SJCRH30 (cell line): ENCODE data around the gene GALC. TPM values are rescaled to one million over a fixed set of nuclear protein-coding genes. Genes with fewer than 3 reads are reported as not detected.

Experiments
- DNase-seq, 2 experiments: peaks; one replicate each; pipeline ENCODE4 v3.0.0-alpha.2; 2015 to 2020
- H3K27ac ChIP-seq: fragments of 250-450 bp; sonication (Bioruptor Pico); 2 replicates; pipeline ENCODE4 v1.5.1; 2020; ENCODE audit warnings: mild to moderate bottlenecking, moderate library complexity
- H3K27me3 ChIP-seq: fragments of 250-450 bp; sonication (Bioruptor Pico); 2 replicates; pipeline ENCODE4 v1.5.1; 2020; ENCODE audit warnings: mild to moderate bottlenecking, moderate library complexity
- H3K36me3 ChIP-seq: fragments of 250-450 bp; sonication (Bioruptor Pico); 2 replicates; pipeline ENCODE4 v1.5.1; 2020; ENCODE audit warnings: mild to moderate bottlenecking, moderate library complexity
- H3K4me1 ChIP-seq: fragments of 250-450 bp; sonication (Bioruptor Pico); 2 replicates; pipeline ENCODE4 v1.5.1; 2020; ENCODE audit warnings: mild to moderate bottlenecking, moderate library complexity
- H3K4me3 ChIP-seq: fragments of 250-450 bp; sonication (Bioruptor Pico); 2 replicates; pipeline ENCODE4 v1.5.1; 2020; ENCODE audit warnings: mild to moderate bottlenecking, moderate library complexity
- H3K9me3 ChIP-seq: fragments of 250-450 bp; sonication (Bioruptor Pico); replicated peaks from 2 replicates; pipeline ENCODE4 v1.5.1; 2020; ENCODE audit warnings: mild to moderate bottlenecking, moderate library complexity
- total RNA-seq: library from RNA; depleted of rRNA; stranded (reverse); fragments of >200 nt; shearing (Covaris generic); gene quantifications from 2 replicates; pipeline ENCODE4 v1.2.3, GENCODE V29; 2014

The GALC gene
- total RNA-seq, 1 experiment from 2014 or later = 1.8 TPM

GRCh38 chr14:87952307-87953094 is 40.5 kb downstream of the GALC start:
- Histone ChIP-seq H3K9me3 (no peaks in the 10 kb centered on the region), H3K36me3 (no peaks in the 10 kb centered on the region), H3K27ac (no peak overlapping the region), H3K27me3 (no peaks in the 10 kb centered on the region), H3K4me1 (peaks cover 6% of the 10 kb centered on the region; the same call in 1 of the 2 replicates), H3K4me3 (no peak overlapping the region)
- DNase-seq = peak in 1 of 2 experiments; percentile 13

- Histone ChIP-seq H3K4me3 (no peak overlapping the region), H3K4me1 (no peaks in the 10 kb centered on the region), H3K27me3 (no peaks in the 10 kb centered on the region), H3K36me3 (no peaks in the 10 kb centered on the region), H3K27ac (no peak overlapping the region), H3K9me3 (no peaks in the 10 kb centered on the region)
- DNase-seq = peak in 1 of 2 experiments; percentile 65
These were observed 47.9 kb downstream of the GALC start for GRCh38 chr14:87944987-87945604.

GRCh38 chr14:87940894-87941293 is 52.1 kb downstream of the GALC start:
- Histone ChIP-seq H3K36me3 (no peaks in the 10 kb centered on the region), H3K4me3 (no peak overlapping the region), H3K27me3 (no peaks in the 10 kb centered on the region), H3K4me1 (no peaks in the 10 kb centered on the region), H3K9me3 (no peaks in the 10 kb centered on the region), H3K27ac (no peak overlapping the region)
- no peak for DNase-seq

- no peaks in the 10 kb centered on the region for H3K27me3 ChIP-seq
- no peak overlapping the region for H3K4me3 ChIP-seq
- no peaks in the 10 kb centered on the region for H3K4me1 ChIP-seq
- no peak for DNase-seq
- H3K27ac ChIP-seq = no peak overlapping the region
- no peaks in the 10 kb centered on the region for H3K9me3 ChIP-seq
- H3K36me3 ChIP-seq = no peaks in the 10 kb centered on the region
These were observed 52.6 kb downstream of the GALC start for GRCh38 chr14:87940382-87940781.

GRCh38 chr14:87935886-87936285 is 57.1 kb downstream of the GALC start:
- H3K27ac ChIP-seq = no peak overlapping the region

GRCh38 chr14:87935081-87935828 is 57.7 kb downstream of the GALC start:
- DNase-seq = no peak
- H3K27me3 ChIP-seq = no peaks in the 10 kb centered on the region
- H3K4me1 ChIP-seq = no peaks in the 10 kb centered on the region
- H3K9me3 ChIP-seq = no peaks in the 10 kb centered on the region
- no peak overlapping the region for H3K4me3 ChIP-seq
- H3K36me3 ChIP-seq = no peaks in the 10 kb centered on the region
- H3K27ac ChIP-seq = no peak overlapping the region

More at GRCh38 chr14:87935886-87936285, 57.1 kb downstream of the GALC start:
- no peaks in the 10 kb centered on the region for H3K9me3 ChIP-seq
- H3K36me3 ChIP-seq = no peaks in the 10 kb centered on the region
- no peaks in the 10 kb centered on the region for H3K27me3 ChIP-seq
- no peak for DNase-seq
- no peaks in the 10 kb centered on the region for H3K4me1 ChIP-seq
- no peak overlapping the region for H3K4me3 ChIP-seq

GRCh38 chr14:87934185-87934584 is 58.8 kb downstream of the GALC start:
- Histone ChIP-seq H3K9me3 (no peaks in the 10 kb centered on the region), H3K4me1 (no peaks in the 10 kb centered on the region), H3K27me3 (no peaks in the 10 kb centered on the region), H3K4me3 (no peak overlapping the region), H3K27ac (no peak overlapping the region), H3K36me3 (no peaks in the 10 kb centered on the region)
- no peak for DNase-seq

GRCh38 chr14:87916886-87917275 is 76.1 kb downstream of the GALC start:
- H3K9me3 ChIP-seq = no peaks in the 10 kb centered on the region
- H3K27me3 ChIP-seq = no peaks in the 10 kb centered on the region
- H3K36me3 ChIP-seq = no peaks in the 10 kb centered on the region
- DNase-seq = no peak
- H3K27ac ChIP-seq = no peak overlapping the region
- no peak overlapping the region for H3K4me3 ChIP-seq
- no peaks in the 10 kb centered on the region for H3K4me1 ChIP-seq

- H3K4me1 ChIP-seq = no peaks in the 10 kb centered on the region
- no peaks in the 10 kb centered on the region for H3K36me3 ChIP-seq
- no peak overlapping the region for H3K4me3 ChIP-seq
- DNase-seq = no peak
- H3K9me3 ChIP-seq = no peaks in the 10 kb centered on the region
- no peaks in the 10 kb centered on the region for H3K27me3 ChIP-seq
- H3K27ac ChIP-seq = no peak overlapping the region
These were observed 76.7 kb downstream of the GALC start for GRCh38 chr14:87916103-87916885.

GRCh38 chr14:87908550-87908949 is 84.4 kb downstream of the GALC start:
- H3K4me3 ChIP-seq = no peak overlapping the region
- no peaks in the 10 kb centered on the region for H3K4me1 ChIP-seq
- H3K27me3 ChIP-seq = no peaks in the 10 kb centered on the region
- no peaks in the 10 kb centered on the region for H3K36me3 ChIP-seq
- no peak overlapping the region for H3K27ac ChIP-seq
- no peak for DNase-seq
- H3K9me3 ChIP-seq = no peaks in the 10 kb centered on the region

GRCh38 chr14:87901652-87902051 is 91.3 kb downstream of the GALC start:
- Histone ChIP-seq H3K9me3 (no peaks in the 10 kb centered on the region), H3K27me3 (no peaks in the 10 kb centered on the region; the same call in 1 of the 2 replicates), H3K4me1 (no peaks in the 10 kb centered on the region), H3K36me3 (no peaks in the 10 kb centered on the region), H3K4me3 (no peak overlapping the region), H3K27ac (no peak overlapping the region)
- no peak for DNase-seq

GRCh38 chr14:87901236-87901635 is 91.7 kb downstream of the GALC start:
- no peak overlapping the region for H3K4me3 ChIP-seq
- no peaks in the 10 kb centered on the region for H3K9me3 ChIP-seq
- H3K36me3 ChIP-seq = no peaks in the 10 kb centered on the region
- DNase-seq = no peak
- H3K27ac ChIP-seq = no peak overlapping the region
- no peaks in the 10 kb centered on the region for H3K4me1 ChIP-seq
- no peaks in the 10 kb centered on the region; the same call in 1 of the 2 replicates for H3K27me3 ChIP-seq

GRCh38 chr14:87899228-87899627 is 93.8 kb downstream of the GALC start:
- H3K36me3 ChIP-seq = no peaks in the 10 kb centered on the region
- H3K4me3 ChIP-seq = no peak overlapping the region
- no peaks in the 10 kb centered on the region; the same call in 1 of the 2 replicates for H3K27me3 ChIP-seq
- H3K27ac ChIP-seq = no peak overlapping the region
- peaks cover 8% of the 10 kb centered on the region; the same call in 1 of the 2 replicates for H3K4me1 ChIP-seq
- no peaks in the 10 kb centered on the region for H3K9me3 ChIP-seq
- DNase-seq = no peak

GRCh38 chr14:87898301-87898700 is 94.7 kb downstream of the GALC start:
- Histone ChIP-seq H3K4me3 (no peak overlapping the region), H3K4me1 (peaks cover 8% of the 10 kb centered on the region; the same call in 1 of the 2 replicates), H3K27me3 (no peaks in the 10 kb centered on the region; the same call in 1 of the 2 replicates), H3K27ac (no peak overlapping the region), H3K9me3 (no peaks in the 10 kb centered on the region), H3K36me3 (no peaks in the 10 kb centered on the region)
- no peak for DNase-seq
